ENCODE data around the gene FBXO10.

FBXO10 gene

DNA sequence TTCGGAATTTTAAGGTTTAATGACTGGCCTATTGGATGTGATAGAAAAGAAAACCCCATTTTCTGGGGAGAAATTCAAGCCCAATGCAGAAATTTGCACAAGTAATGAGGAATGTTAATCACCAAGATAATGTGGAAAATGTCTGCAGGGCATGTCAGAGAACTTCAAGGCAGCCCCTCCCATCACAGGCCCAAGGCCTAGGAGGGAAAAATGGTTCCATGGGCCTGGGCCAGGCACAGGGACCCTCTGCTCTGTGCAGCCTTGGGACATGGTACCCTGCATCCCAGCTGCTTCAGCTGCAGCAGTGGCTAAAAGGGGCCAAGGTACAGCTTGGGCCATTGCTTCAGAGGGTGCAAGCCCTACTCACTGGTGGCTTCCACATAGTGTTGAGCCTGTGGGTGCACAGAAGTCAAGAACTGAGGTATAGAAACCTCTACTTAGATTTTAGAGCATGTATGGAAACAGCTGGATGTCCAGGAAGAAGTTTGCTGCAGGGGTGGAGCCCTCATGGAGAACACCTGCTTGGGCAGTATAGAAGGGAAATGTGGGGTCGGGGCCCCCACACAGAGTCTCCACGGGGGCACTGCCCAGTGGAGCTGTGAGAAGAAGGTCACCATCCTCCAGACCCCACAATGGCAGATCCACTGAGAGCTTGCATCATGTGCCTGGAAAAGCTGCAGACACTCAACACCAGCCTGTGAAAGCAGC lies 12.2 kb downstream of the FBXO10 start:
- H3K4me1 ChIP-seq (ENCODE audit: control insufficient read depth in 1 of 2, insufficient read depth in 2 of 2, low read length in 2 of 2) = no peaks in the 10 kb centered on the region
- H3K36me3 ChIP-seq (ENCODE audit: control insufficient read depth in 1 of 2, insufficient read depth in 2 of 2, low read length in 2 of 2) = peaks cover 4 to 9% of the 10 kb centered on the region in 2 donors
- no peak overlapping the region for H3K4me3 ChIP-seq (ENCODE audit: low read depth in 1 of 2, low read length in 2 of 2)
- no peaks in the 10 kb centered on the region for H3K27me3 ChIP-seq (ENCODE audit: low read depth, low read length)
- no peaks in the 10 kb centered on the region for H3K9me3 ChIP-seq (ENCODE audit: control insufficient read depth in 1 of 2, low read length in 2 of 2)
- H3K27ac ChIP-seq (ENCODE audit: low read length) = no peak overlapping the region

DNA sequence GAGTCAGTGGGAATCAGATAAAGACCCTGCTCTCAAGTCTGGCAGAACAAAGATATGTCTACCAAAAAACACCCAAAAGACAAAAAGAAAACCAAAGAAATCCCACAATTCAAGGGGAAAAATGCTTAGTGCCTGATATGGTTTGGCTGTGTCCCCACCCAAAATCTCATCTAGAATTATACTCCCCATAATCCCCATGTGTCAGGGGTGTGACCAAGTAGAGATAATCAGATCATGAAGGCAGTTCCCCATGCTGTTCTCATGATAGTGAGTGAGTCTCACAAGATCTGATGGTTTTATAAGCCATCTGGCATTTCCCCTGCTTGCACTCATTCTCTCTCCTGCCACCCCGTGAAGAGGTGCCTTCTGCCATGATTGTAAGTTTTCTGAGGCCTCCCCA lies 13.4 kb downstream of the FBXO10 start:
- peaks cover 4 to 9% of the 10 kb centered on the region in 2 donors for H3K36me3 ChIP-seq (ENCODE audit: control insufficient read depth in 1 of 2, insufficient read depth in 2 of 2, low read length in 2 of 2)
- no peak overlapping the region for H3K4me3 ChIP-seq (ENCODE audit: low read depth in 1 of 2, low read length in 2 of 2)
- no peaks in the 10 kb centered on the region for H3K9me3 ChIP-seq (ENCODE audit: control insufficient read depth in 1 of 2, low read length in 2 of 2)
- no peak overlapping the region for H3K27ac ChIP-seq (ENCODE audit: low read length)
- no peaks in the 10 kb centered on the region for H3K27me3 ChIP-seq (ENCODE audit: low read depth, low read length)
- H3K4me1 ChIP-seq (ENCODE audit: control insufficient read depth in 1 of 2, insufficient read depth in 2 of 2, low read length in 2 of 2) = no peaks in the 10 kb centered on the region

DNA sequence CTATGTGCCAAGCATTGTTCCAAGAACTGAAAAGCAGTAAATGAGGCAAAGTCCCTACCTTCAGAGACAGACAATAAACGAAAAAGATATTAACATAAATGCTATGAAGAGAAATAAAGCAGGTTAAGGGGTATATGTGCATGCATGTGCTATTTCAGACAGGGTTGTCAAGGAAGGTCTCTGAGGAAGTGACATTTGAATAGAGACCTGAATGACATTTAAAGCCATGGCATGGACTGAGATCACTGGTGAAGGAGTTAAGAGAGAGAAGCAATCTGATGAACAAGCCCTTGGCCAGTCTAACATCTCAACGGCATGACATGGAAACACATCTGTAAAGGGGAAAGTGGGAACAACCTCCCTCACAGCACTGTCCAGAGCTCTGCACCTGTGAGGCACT lies 14.5 kb downstream of the FBXO10 start:
- Histone ChIP-seq H3K27ac (ENCODE audit: low read length) (no peak overlapping the region), H3K4me1 (ENCODE audit: control insufficient read depth in 1 of 2, insufficient read depth in 2 of 2, low read length in 2 of 2) (no peaks in the 10 kb centered on the region), H3K27me3 (ENCODE audit: low read depth, low read length) (no peaks in the 10 kb centered on the region), H3K9me3 (ENCODE audit: control insufficient read depth in 1 of 2, low read length in 2 of 2) (no peaks in the 10 kb centered on the region), H3K4me3 (ENCODE audit: low read depth in 1 of 2, low read length in 2 of 2) (no peak overlapping the region), H3K36me3 (ENCODE audit: control insufficient read depth in 1 of 2, insufficient read depth in 2 of 2, low read length in 2 of 2) (peaks cover 4 to 9% of the 10 kb centered on the region in 2 donors)

DNA sequence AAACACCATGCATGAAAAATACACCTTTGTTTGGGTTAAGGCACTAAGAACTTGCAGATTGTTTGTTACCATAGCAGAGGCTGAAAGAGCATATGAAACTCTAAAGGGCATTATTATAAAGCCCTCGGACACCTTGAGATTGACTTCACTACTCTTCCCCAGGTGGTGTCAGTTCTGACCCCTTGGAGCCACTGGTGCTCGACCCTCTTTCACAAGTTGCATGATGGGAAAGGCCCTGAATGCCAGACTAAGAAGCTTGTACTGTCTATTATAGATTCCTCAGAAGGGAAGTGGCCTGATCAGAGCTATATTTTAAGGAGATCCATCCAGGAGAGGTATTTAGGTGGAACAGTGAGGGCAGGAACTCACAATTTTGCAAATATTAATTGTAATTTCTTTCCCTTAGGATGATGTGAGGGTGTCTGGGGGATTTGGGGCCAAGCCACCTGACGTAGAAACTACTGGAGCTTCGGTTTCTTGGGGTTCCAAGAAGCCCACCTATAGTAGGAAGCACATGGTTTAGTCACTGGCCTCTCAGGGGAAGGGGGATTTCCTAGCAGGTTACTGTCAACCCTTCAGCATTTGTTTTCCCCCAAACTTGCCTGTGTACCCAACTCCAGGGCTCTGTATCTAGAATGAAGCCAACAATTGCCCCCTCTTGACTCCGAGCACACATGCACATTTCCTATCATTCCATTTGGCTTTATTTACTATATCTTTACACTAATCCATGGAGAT lies 16.2 kb downstream of the FBXO10 start:
- Histone ChIP-seq H3K36me3 (ENCODE audit: control insufficient read depth in 1 of 2, insufficient read depth in 2 of 2, low read length in 2 of 2) (peaks cover 4 to 9% of the 10 kb centered on the region in 2 donors), H3K27me3 (ENCODE audit: low read depth, low read length) (no peaks in the 10 kb centered on the region), H3K4me1 (ENCODE audit: control insufficient read depth in 1 of 2, insufficient read depth in 2 of 2, low read length in 2 of 2) (no peaks in the 10 kb centered on the region), H3K9me3 (ENCODE audit: control insufficient read depth in 1 of 2, low read length in 2 of 2) (no peaks in the 10 kb centered on the region), H3K27ac (ENCODE audit: low read length) (no peak overlapping the region), H3K4me3 (ENCODE audit: low read depth in 1 of 2, low read length in 2 of 2) (no peak overlapping the region)

DNA sequence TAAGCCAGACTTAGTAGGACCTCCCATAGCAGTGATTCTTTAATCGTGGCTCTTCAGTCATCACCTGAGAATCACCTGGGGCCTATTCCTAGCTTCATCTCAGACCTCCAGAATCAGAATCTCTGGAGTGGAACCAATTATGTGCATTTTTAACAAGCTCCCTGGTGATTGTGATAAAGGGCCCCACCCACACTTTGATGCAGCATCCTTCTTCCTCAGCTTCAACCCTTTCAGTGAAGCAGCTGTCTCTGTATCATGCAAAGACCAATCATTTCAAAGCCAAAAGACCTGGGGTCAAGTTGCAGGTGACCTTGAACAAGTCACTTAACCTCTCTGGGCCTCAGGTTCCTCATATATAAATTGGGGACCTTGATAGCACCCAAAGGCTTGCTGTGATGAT lies 17.1 kb downstream of the FBXO10 start:
- Histone ChIP-seq H3K27me3 (ENCODE audit: low read depth, low read length) (no peaks in the 10 kb centered on the region), H3K27ac (ENCODE audit: low read length) (no peak overlapping the region), H3K9me3 (ENCODE audit: control insufficient read depth in 1 of 2, low read length in 2 of 2) (no peaks in the 10 kb centered on the region), H3K4me3 (ENCODE audit: low read depth in 1 of 2, low read length in 2 of 2) (no peak overlapping the region), H3K36me3 (ENCODE audit: control insufficient read depth in 1 of 2, insufficient read depth in 2 of 2, low read length in 2 of 2) (peaks cover 4 to 9% of the 10 kb centered on the region in 2 donors), H3K4me1 (ENCODE audit: control insufficient read depth in 1 of 2, insufficient read depth in 2 of 2, low read length in 2 of 2) (no peaks in the 10 kb centered on the region)

DNA sequence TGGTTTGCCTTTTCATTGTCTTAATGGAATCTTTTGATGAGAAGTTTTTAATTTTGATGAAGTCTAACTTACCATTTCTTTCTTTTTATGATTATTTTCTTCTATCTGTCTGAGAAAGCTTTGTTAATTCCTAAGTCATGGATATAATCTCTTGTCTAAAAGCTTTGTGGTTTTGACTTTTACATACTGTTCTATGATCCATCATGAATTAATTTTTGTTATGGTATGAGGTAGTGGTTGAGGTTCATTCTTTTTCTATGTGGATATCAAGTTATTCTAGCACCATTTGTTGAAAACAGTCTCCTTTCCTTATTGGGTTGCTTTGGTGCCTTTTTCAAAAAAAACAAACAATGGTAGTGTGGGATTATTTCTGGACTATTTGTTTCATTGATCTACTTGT lies 20.4 kb downstream of the FBXO10 start:
- Histone ChIP-seq H3K27ac (ENCODE audit: low read length) (no peak overlapping the region), H3K4me3 (ENCODE audit: low read depth in 1 of 2, low read length in 2 of 2) (no peak overlapping the region), H3K4me1 (ENCODE audit: control insufficient read depth in 1 of 2, insufficient read depth in 2 of 2, low read length in 2 of 2) (no peaks in the 10 kb centered on the region), H3K36me3 (ENCODE audit: control insufficient read depth in 1 of 2, insufficient read depth in 2 of 2, low read length in 2 of 2) (peaks cover 4 to 9% of the 10 kb centered on the region in 2 donors), H3K27me3 (ENCODE audit: low read depth, low read length) (no peaks in the 10 kb centered on the region), H3K9me3 (ENCODE audit: control insufficient read depth in 1 of 2, low read length in 2 of 2) (no peaks in the 10 kb centered on the region)

DNA sequence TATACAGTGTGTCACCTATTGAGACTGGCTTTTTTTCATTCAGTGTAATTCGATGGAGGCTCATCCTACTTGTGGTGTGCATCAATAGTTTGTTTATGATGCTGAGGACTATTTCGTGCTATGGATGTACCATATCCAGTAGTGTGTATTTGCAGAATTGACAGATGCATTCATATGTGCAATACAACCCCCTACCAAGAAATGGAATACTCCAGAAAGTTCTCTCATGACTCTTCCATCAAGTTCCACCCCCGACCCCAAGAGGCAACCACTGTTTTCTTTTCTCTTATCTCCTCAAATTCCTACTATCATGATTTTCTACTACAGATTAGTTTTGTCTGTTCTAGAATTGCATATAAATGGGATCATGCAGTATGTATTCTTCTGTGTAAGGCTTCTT lies 21.9 kb downstream of the FBXO10 start:
- H3K4me3 ChIP-seq (ENCODE audit: low read depth in 1 of 2, low read length in 2 of 2) = no peak overlapping the region
- no peaks in the 10 kb centered on the region for H3K27me3 ChIP-seq (ENCODE audit: low read depth, low read length)
- H3K9me3 ChIP-seq (ENCODE audit: control insufficient read depth in 1 of 2, low read length in 2 of 2) = no peaks in the 10 kb centered on the region
- H3K27ac ChIP-seq (ENCODE audit: low read length) = no peak overlapping the region
- peaks cover 1 to 2% of the 10 kb centered on the region in 2 donors for H3K36me3 ChIP-seq (ENCODE audit: control insufficient read depth in 1 of 2, insufficient read depth in 2 of 2, low read length in 2 of 2)
- no peaks in the 10 kb centered on the region for H3K4me1 ChIP-seq (ENCODE audit: control insufficient read depth in 1 of 2, insufficient read depth in 2 of 2, low read length in 2 of 2)

DNA sequence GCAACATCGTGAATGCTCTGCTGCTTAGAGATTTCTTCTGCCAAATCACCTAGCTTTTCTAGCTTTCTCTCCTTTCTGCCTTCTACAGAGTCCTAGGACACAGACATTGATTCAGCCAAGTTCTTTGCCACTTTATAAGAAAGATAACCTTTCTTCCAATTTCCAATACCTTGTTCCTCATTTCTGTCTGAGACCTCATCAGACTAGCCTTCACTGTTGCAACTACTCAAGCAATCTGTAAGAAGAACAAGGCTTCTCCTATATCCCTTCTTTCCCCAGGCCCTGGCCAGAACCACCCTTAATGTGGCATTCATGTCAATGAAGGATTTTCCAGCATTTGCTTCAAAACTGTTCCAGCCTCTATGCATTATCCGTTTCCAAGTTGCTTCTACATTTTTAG lies 24.3 kb downstream of the FBXO10 start:
- no peaks in the 10 kb centered on the region for H3K36me3 ChIP-seq (ENCODE audit: control insufficient read depth in 1 of 2, insufficient read depth in 2 of 2, low read length in 2 of 2)
- H3K27me3 ChIP-seq (ENCODE audit: low read depth, low read length) = no peaks in the 10 kb centered on the region
- H3K27ac ChIP-seq (ENCODE audit: low read length) = no peak overlapping the region
- H3K4me1 ChIP-seq (ENCODE audit: control insufficient read depth in 1 of 2, insufficient read depth in 2 of 2, low read length in 2 of 2) = no peaks in the 10 kb centered on the region
- H3K4me3 ChIP-seq (ENCODE audit: low read depth in 1 of 2, low read length in 2 of 2) = no peak overlapping the region
- no peaks in the 10 kb centered on the region for H3K9me3 ChIP-seq (ENCODE audit: control insufficient read depth in 1 of 2, low read length in 2 of 2)

DNA sequence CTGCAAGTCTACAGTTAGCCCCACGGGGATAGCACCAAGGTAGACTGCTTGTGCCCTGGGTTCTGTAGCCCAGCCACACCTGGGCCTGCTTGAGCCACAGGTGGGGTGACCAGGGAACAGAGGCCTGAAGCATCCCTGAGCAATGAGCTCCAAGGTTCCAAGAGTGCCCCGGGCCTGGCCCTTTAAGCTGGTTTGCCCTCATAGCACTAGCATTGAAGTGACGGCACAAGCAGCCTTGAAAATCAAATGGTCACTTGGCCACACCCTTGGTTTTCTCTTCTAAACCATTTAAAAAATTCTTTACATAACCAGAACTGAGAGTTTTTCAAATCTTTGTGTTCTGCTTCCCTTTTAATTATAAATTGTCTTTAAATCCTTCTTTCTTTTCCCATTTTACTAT lies 24.7 kb downstream of the FBXO10 start:
- Histone ChIP-seq H3K4me1 (ENCODE audit: control insufficient read depth in 1 of 2, insufficient read depth in 2 of 2, low read length in 2 of 2) (no peaks in the 10 kb centered on the region), H3K27ac (ENCODE audit: low read length) (no peak overlapping the region), H3K9me3 (ENCODE audit: control insufficient read depth in 1 of 2, low read length in 2 of 2) (no peaks in the 10 kb centered on the region), H3K4me3 (ENCODE audit: low read depth in 1 of 2, low read length in 2 of 2) (no peak overlapping the region), H3K27me3 (ENCODE audit: low read depth, low read length) (no peaks in the 10 kb centered on the region), H3K36me3 (ENCODE audit: control insufficient read depth in 1 of 2, insufficient read depth in 2 of 2, low read length in 2 of 2) (no peaks in the 10 kb centered on the region)

DNA sequence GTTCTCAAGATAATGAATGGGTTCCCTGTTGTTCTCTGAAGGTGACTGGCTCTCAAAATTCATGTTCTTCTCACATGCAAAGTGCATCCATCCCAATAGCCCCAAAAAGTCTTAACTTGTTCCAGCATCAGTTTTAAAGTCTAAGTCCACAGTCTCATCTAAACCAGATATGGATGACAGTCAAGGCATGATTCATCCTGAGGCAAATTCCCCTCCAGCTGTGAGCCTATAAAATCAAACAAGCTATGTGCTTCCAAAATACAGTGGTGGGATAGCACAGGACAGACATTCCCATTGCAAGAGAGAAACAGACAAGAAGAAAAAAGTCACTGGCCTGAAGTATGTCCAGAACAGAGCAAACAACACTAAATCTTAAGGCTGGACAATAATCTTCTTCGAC lies 25.4 kb downstream of the FBXO10 start:
- Histone ChIP-seq H3K27ac (ENCODE audit: low read length) (no peak overlapping the region), H3K36me3 (ENCODE audit: control insufficient read depth in 1 of 2, insufficient read depth in 2 of 2, low read length in 2 of 2) (no peaks in the 10 kb centered on the region), H3K27me3 (ENCODE audit: low read depth, low read length) (no peaks in the 10 kb centered on the region), H3K4me1 (ENCODE audit: control insufficient read depth in 1 of 2, insufficient read depth in 2 of 2, low read length in 2 of 2) (no peaks in the 10 kb centered on the region), H3K9me3 (ENCODE audit: control insufficient read depth in 1 of 2, low read length in 2 of 2) (no peaks in the 10 kb centered on the region), H3K4me3 (ENCODE audit: low read depth in 1 of 2, low read length in 2 of 2) (no peak overlapping the region)

DNA sequence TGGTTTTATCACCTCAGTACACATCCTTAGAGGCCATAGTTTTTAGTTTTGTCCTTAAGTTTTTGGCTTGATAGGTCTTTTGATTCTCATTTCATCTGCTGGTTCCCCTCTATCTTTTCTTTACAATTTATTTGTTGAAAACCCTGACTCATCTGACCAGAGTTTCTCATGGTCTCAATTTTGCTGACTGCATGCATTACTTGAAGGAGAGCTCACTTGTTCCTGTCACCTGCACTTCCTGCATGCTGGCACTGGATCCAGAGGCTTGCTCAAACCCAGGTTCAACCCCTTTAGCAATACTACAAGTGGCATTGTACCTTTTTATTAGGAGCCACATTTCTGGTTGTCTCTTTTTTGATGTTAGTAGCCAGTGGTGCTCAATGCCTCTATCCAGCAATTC lies 26.7 kb downstream of the FBXO10 start:
- Histone ChIP-seq H3K27ac (ENCODE audit: low read length) (no peak overlapping the region), H3K9me3 (ENCODE audit: control insufficient read depth in 1 of 2, low read length in 2 of 2) (no peaks in the 10 kb centered on the region), H3K27me3 (ENCODE audit: low read depth, low read length) (no peaks in the 10 kb centered on the region), H3K4me3 (ENCODE audit: low read depth in 1 of 2, low read length in 2 of 2) (no peak overlapping the region), H3K36me3 (ENCODE audit: control insufficient read depth in 1 of 2, insufficient read depth in 2 of 2, low read length in 2 of 2) (no peaks in the 10 kb centered on the region), H3K4me1 (ENCODE audit: control insufficient read depth in 1 of 2, insufficient read depth in 2 of 2, low read length in 2 of 2) (no peaks in the 10 kb centered on the region)

Measured in muscle layer of duodenum (tissue), 2 donors.